Bone marrow (tissue), 2 donors: ENCODE measurements around the gene ADGRG3.

Source experiments
- DNase-seq, 2 donors: peaks; one replicate each; lab custom pipeline; 2025; lab: John Stamatoyannopoulos, UW

The ADGRG3 gene

GRCh38 chr16:57630931-57631845 lies 36.9 kb upstream of the ADGRG3 start:
- DNase-seq, result no peak

DNA sequence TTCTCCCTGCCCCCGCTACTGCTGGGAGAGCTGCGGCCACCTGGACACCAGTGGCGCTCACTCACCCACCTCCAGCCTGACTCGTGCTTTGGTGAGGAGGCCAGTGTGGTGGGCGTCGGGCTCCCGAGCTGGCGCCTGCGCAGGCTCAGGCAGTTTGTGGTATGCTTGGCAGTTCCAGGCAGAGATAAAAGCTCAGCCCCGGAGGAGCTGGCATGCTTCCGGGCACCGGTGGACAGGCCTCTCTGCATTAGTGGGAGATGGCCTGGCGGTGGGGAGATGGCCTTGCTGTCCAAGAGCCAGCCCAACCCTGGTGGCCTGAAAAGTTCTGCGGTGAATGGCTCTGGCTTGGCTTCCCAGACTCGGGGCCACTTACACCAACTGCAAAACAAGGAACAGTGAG lies 35.5 kb upstream of the ADGRG3 start:
- no peak for DNase-seq

- no peak for DNase-seq
These were observed 34.6 kb upstream of the ADGRG3 start for GRCh38 chr16:57633383-57634064.

- DNase-seq, result peak in 1 of 2 donors; percentile 40
These were observed 33.9 kb upstream of the ADGRG3 start for GRCh38 chr16:57634171-57634570.

GRCh38 chr16:57635266-57636097 lies 32.6 kb upstream of the ADGRG3 start:
- DNase-seq, result no peak

- no peak for DNase-seq
These were observed 31.9 kb upstream of the ADGRG3 start for GRCh38 chr16:57636184-57636583.

DNA sequence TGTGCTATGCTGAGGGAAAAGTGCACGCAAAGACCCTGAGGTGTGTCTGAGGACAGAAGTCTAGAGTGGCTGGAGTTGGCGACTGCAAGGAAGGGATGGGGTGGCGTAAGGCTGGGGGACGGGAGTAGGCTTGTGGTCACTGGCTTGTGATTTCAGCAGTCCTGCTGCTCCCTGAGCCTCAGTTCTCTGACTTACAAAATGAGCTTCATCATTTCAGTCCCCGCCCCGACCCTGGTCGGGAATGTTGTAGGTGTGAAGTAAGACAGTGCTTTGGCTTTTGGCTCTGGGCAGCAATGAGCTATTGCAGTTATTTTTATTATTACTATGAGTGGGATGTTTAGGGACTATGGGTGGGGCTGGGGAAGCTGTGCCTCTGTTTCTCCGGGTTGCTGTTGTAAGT lies 31.1 kb upstream of the ADGRG3 start:
- no peak for DNase-seq

DNA sequence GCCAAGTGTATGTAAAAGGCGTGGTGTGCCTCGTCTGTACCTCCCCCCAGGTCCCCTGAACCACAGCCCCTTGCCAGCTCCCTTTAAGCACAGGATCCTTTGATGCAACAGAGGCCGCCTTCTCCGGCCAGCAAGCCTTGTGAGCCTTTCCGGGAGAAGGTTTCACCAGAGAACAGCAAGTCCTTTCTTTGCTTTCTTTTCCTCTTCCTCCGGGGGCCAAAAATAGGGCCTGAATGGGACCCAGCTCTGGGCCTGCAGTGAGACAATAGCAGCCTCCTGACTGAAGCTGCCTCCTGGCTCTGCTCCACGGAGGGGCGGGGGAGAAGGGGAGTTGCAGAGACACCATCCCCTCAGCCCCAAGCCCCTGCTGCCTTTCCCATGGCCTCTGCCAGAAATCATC lies 30.7 kb upstream of the ADGRG3 start:
- no peak for DNase-seq

GRCh38 chr16:57637965-57638364 lies 30.1 kb upstream of the ADGRG3 start:
- DNase-seq, result no peak

DNA sequence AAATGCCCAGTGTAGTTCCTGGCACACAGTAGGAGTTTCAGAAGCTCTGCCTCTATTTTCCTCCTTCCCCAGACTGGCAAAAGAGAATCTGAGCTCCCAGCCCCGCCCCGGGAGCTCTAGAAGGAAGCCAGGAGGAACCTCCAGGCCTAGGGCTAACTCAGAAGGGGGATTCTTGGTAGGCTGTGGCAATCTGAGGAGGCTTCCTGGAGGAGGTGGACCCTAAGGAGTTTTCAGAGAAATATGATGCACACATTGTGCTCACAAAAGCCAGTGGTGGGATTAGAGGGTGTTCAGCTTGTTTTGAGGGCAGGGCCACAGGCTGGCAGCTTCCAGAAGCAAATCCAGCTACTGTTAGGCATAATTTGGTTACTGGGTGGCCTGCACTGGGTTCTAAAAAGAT lies 29.7 kb upstream of the ADGRG3 start:
- no peak for DNase-seq

DNA sequence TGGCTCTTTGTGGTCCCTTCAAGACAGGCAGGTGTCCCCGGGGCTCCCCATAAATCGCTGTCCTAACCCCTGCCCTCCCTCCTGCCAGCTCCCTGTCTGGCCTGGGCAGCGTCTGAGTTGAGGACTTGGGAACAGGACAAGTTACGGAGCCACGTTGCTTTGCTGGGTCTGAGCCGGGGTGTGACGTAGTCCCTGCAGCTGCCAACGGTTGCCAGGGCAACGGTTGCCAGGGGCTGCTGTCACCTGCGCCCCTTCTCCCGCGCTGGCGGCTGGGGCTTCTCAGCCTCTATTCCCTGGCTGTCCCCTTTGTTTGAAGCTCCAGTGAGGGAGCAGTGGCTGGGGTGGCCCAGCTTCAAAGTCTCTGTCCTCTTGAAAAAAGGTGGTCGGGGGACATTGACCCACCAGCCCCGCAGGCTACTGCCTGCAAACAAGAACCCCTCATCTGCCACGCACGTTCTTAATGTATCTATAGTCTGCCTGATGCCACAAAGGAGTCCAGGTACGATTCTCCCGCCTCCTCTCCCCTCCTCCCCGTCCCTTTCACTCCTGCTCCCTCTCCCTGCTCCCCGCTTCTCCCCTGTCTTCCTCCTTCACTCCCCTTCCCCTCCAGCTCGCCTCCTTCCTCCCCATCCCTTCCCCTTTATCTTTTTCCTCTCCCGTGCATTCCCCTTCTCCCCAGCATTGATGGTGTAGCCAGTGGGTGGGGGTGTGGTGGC lies 28.8 kb upstream of the ADGRG3 start:
- DNase-seq, result no peak

DNA sequence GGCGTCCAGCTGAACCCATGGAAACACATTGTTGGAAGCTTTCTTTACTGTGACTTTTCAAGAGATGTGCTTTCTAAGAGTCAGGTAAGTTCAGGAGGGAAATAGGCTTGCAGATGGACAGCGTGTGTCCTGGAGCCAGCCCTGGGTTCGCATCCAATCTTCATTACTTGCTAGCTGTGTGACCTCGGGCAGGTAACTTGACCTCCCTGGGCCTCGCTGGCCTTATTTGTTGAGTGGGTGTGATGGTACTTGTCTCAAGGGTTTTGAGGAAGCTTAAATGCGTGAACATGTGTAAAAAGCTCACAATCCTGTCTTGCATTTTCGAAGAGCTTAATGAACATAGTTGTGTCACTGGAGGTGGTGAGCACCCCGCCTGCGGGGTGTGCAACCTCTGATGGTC lies 27.9 kb upstream of the ADGRG3 start:
- DNase-seq, result no peak

GRCh38 chr16:57640612-57641011 lies 27.5 kb upstream of the ADGRG3 start:
- DNase-seq, result no peak

DNA sequence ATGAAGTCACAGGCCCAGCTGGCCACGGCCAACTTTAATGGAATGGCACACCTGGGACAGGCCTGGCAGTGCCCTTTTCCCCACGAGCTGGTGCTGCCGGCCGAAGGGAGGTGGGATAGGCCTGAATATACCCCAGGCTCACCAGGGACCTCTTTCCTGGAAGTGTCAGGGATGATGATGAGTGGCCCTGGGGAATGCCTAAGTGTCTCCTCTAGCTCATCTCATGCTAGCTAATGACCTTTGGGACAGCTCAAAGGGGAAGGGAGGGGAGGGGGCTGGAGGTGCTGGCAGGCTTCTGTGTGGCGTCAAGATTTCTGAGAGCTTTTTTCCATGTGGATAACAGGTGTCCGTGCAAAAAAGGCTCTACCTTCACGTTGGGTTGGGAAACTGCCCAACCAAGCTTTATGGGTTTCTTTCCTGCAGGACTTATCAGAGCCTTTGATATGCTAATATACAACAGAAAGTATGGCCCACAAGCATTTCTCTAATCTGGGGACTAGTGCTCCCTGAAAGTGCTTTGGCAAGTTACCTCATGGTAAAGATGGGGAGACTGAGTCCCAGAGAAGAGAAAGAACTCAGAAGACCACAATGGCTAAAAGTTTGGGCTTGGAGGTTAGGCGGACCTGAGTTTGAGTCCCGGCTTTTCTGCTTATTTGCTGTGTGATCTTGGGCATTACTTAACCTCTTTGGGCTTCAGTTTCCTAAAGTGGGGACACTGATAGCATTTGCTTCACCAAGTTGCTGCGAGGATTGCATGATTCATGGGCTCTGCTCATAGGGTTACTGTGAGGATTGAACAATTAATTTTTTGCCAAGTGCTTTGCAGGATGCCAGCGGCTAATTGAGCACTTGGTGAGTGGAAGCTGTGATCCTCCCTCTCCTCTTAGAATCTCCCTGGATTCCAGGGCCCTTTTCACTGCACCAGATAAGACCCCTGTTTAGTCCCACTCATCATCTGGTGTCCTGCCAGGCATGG lies 25.7 kb upstream of the ADGRG3 start:
- no peak for DNase-seq

DNA sequence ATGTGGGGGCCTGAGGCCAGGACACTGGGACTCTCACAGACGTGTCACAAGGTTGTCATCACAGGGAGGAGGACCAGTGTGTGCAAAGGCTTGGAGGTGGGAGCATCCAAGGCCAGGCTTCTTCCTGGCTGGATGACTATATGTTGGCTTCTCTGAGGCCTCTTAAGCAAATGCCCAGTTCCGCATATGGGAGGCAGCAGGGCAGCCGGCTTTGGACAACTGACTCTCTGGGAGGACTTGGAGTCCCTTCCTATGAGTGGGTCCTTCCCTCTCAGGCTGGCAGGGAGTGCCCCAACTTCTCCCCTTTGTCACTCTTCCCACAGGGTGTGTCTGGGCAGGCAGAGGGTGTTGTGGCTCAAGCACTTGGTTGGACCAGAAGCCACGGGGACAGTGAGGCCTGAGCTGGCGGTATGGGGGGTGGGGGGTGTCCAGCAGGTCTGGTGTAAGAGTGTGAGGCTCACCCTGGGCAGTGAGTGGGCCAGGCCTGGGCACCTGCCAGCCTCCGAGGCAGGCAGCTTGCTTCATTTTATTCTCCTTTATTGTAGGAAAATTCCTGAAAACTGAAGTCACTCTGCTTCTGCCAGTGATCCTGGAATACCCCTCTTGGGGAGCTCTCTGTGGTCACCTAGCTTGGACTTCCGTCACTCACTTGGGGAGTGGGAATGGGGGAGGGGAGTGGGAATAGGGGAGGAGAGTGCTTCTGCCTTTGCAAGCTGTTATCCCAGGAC lies 24.8 kb upstream of the ADGRG3 start:
- DNase-seq, result no peak

- no peak for DNase-seq
These were observed 24.2 kb upstream of the ADGRG3 start for GRCh38 chr16:57643910-57644309.

GRCh38 chr16:57644383-57645014 lies 23.6 kb upstream of the ADGRG3 start:
- DNase-seq, result no peak

DNA sequence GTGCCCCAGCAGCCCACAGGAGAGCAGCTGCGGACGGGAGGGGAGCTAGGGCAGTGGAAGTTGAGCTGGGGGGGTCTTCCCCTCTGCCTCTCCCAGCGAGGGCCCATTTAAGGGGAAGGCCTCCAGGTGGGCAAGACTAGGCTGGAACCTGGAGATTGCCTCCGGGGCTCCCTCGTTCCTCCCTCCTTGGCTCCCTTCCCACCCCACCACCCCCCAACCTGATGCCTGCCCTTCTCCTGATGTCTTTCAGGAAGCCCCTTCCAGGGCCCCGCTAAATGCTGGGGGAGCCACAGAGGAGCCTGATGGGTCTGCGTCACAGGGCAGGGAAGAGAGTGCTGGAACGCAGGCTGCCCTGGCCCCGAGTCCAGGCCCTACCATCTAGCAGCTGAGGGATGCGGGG lies 22.9 kb upstream of the ADGRG3 start:
- DNase-seq, result no peak

GRCh38 chr16:57645691-57646387 lies 22.3 kb upstream of the ADGRG3 start:
- no peak for DNase-seq
